Measurements from ENCODE around the gene CDK6. TPM values are rescaled to one million over a fixed set of nuclear protein-coding genes. Genes with fewer than 3 reads are reported as not detected.

The CDK6 gene
- total and polyA plus RNA-seq, 10 donors, result 0.91 to 37.8 (median 25.5) TPM

- WGBS, 5 donors, result 59 to 71% (median 66%) methylated on average over 3 of the region's 3 CpGs
- Histone ChIP-seq H3K4me1 (peaks cover 0 to 29% (median 6%) of the 10 kb centered on the region in 6 donors), H3K4me3 (no peak overlapping the region), H3K27ac (no peak overlapping the region), H3K27me3 (replicated peaks in 1 of 7) (no peaks in the 10 kb centered on the region), H3K36me3 (no peaks in the 10 kb centered on the region), H3K9me3 (no peaks in the 10 kb centered on the region)
- intact Hi-C loops (cut with DNase I; ENCODE audit: low total_unique reads), result no loop called here
- no peak for DNase-seq
- TF ChIP-seq POLR2A (IDR thresholded peaks at IDR 0.05), result no peak
- TF ChIP-seq POLR2AphosphoS5 (IDR thresholded peaks at IDR 0.05), result no peak
These were observed 36.7 kb downstream of the CDK6 start for GRCh38 chr7:92799446-92800211.

- H3K4me1 ChIP-seq, result peaks cover 0 to 37% (median 6%) of the 10 kb centered on the region in 6 donors
- no peak overlapping the region for H3K4me3 ChIP-seq
- TF ChIP-seq POLR2AphosphoS5 (IDR thresholded peaks at IDR 0.05), result no peak
- no peak for TF ChIP-seq POLR2A (IDR thresholded peaks at IDR 0.05)
- TF ChIP-seq CTCF (IDR thresholded peaks at IDR 0.05 in 8 of 11, conservative IDR thresholded peaks at IDR 0.05 in 3 of 11), result no peak
- H3K27ac ChIP-seq, result no peak overlapping the region
- no peaks in the 10 kb centered on the region for H3K27me3 ChIP-seq (replicated peaks in 1 of 7)
- whole genome bisulfite sequencing, 5 donors, result 26 to 43% (median 39%) methylated on average over 1 of the region's 1 CpG
- H3K36me3 ChIP-seq, result no peaks in the 10 kb centered on the region
- intact Hi-C loops (cut with DNase I; ENCODE audit: low total_unique reads), result no loop called here
- no peaks in the 10 kb centered on the region for H3K9me3 ChIP-seq
- DNase-seq, result no peak
These were observed 37.7 kb downstream of the CDK6 start for GRCh38 chr7:92798517-92799249.

- H3K36me3 ChIP-seq, result no peaks in the 10 kb centered on the region
- TF ChIP-seq POLR2A (IDR thresholded peaks at IDR 0.05) (no peak), CTCF (IDR thresholded peaks at IDR 0.05 in 8 of 11, conservative IDR thresholded peaks at IDR 0.05 in 3 of 11) (no peak), POLR2AphosphoS5 (IDR thresholded peaks at IDR 0.05) (no peak)
- no peak overlapping the region for H3K27ac ChIP-seq
- WGBS, 5 donors, result 60 to 84% (median 66%) methylated on average over 4 of the region's 4 CpGs
- H3K9me3 ChIP-seq, result no peaks in the 10 kb centered on the region
- H3K27me3 ChIP-seq (replicated peaks in 1 of 7), result no peaks in the 10 kb centered on the region
- no peak overlapping the region for H3K4me3 ChIP-seq
- H3K4me1 ChIP-seq, result peaks cover 0 to 39% (median 6%) of the 10 kb centered on the region in 6 donors
- intact Hi-C loops (cut with DNase I; ENCODE audit: low total_unique reads), result no loop called here
- DNase-seq, result no peak
These were observed 38.7 kb downstream of the CDK6 start for GRCh38 chr7:92797693-92798092.

GRCh38 chr7:92797284-92797683 is 39.1 kb downstream of the CDK6 start:
- H3K4me3 ChIP-seq, result no peak overlapping the region
- 86 to 100% (median 96%) methylated on average over 1 of the region's 1 CpG for WGBS, 5 donors
- H3K36me3 ChIP-seq, result no peaks in the 10 kb centered on the region
- peaks cover 0 to 39% (median 6%) of the 10 kb centered on the region in 6 donors for H3K4me1 ChIP-seq
- no peaks in the 10 kb centered on the region for H3K27me3 ChIP-seq (replicated peaks in 1 of 7)
- TF ChIP-seq CTCF (IDR thresholded peaks at IDR 0.05 in 8 of 11, conservative IDR thresholded peaks at IDR 0.05 in 3 of 11) (no peak), POLR2AphosphoS5 (IDR thresholded peaks at IDR 0.05) (no peak), POLR2A (IDR thresholded peaks at IDR 0.05) (no peak)
- DNase-seq, result no peak
- intact Hi-C loops (cut with DNase I; ENCODE audit: low total_unique reads), result no loop called here
- no peak overlapping the region for H3K27ac ChIP-seq
- H3K9me3 ChIP-seq, result no peaks in the 10 kb centered on the region

Data from spleen (tissue), 11 donors.